SK-N-MC (cell line): ENCODE data around the gene EVA1B.
A peak's percentile ranks its signal among the peaks of the same experiment; 100 is the strongest.

Experiments
- DNase-seq: peaks from one replicate; pipeline ENCODE4 v3.0.0-alpha.2; 2011; ENCODE audit warnings: low read depth, low spot score
- H3K27ac ChIP-seq: fragments of 200-600 bp; sonication (generic); 2 replicates; pipeline ENCODE4 v1.5.1; 2016; ENCODE audit warnings: mixed run types
- H3K36me3 ChIP-seq: fragments of 200-600 bp; sonication (generic); 2 replicates; pipeline ENCODE4 v1.6.1; 2017; ENCODE audit warnings: antibody characterized with exemption, low read length, mixed read lengths; ENCODE audit not compliant: insufficient read depth
- H3K4me3 ChIP-seq: fragments of 200-600 bp; sonication (generic); 2 replicates; pipeline ENCODE4 v1.5.1; 2016
- H3K9ac ChIP-seq: fragments of 200-600 bp; sonication (generic); 2 replicates; pipeline ENCODE4 v1.8.0; 2017; ENCODE audit warnings: mixed run types, mixed read lengths; ENCODE audit not compliant: insufficient read length
- H3K9me3 ChIP-seq: fragments of 200-600 bp; sonication (generic); 2 replicates; pipeline ENCODE4 v1.6.1; 2017; ENCODE audit warnings: low read depth, mild to moderate bottlenecking, antibody characterized with exemption, low read length, moderate library complexity, mixed read lengths
- EZH2 ChIP-seq: fragments of 200-600 bp; sonication (generic); IDR thresholded peaks from one replicate; pipeline ENCODE4 v1.6.1; 2017; ENCODE audit warnings: antibody characterized with exemption
- FOXP2 ChIP-seq: optimal IDR thresholded peaks from 2 replicates; pipeline ENCODE3; 2011; ENCODE audit warnings: mild to moderate bottlenecking, moderate library complexity; ENCODE audit not compliant: insufficient read depth; ENCODE audit errors: extremely low read length, control extremely low read depth
- POLR2AphosphoS5 ChIP-seq: IDR thresholded peaks from 2 replicates; pipeline ENCODE4 v1.6.1; 2012; ENCODE audit warnings: mild to moderate bottlenecking, low read depth, low read length, borderline replicate concordance

The EVA1B gene

DNA sequence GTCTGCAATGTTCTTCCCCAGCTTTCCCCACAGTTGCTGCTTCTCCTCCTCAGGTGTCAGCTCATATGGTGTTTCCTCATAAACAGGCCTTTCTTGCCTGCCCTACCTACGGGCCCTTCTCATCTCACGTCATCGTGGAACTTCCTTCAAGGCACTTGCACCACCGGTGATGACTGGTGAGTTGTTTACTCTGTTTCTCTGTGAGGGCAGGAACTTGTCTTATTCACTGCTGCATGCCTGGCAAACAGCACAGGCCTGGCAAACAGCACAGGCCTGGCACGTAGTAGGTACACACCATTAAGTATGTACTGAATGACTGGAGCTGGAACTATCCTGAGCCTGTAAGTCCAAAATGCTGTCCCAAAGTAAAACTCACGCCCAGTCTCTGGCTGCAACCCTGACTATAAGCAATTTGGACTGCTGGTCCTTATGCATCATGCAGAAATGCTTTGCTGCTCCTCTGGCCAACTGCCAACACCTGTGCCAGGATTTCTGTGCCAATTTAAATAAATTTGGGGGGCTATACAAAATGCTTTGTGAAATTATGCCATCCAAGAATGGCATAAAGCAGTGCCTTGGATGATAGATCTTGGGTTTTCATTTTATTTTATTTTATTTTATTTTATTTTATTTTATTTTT lies 36.6 kb upstream of the EVA1B start:
- TF ChIP-seq POLR2AphosphoS5 (no peak), EZH2 (no peak), FOXP2 (no peak)
- H3K4me3 ChIP-seq, result no peak overlapping the region
- peak overlapping the region; percentile 13; the same call in 1 of the 2 replicates for H3K27ac ChIP-seq
- DNase-seq, result no peak
- no peak overlapping the region for H3K9ac ChIP-seq
- H3K36me3 ChIP-seq, result peaks cover 60% of the 10 kb centered on the region
- H3K9me3 ChIP-seq, result no peaks in the 10 kb centered on the region

DNA sequence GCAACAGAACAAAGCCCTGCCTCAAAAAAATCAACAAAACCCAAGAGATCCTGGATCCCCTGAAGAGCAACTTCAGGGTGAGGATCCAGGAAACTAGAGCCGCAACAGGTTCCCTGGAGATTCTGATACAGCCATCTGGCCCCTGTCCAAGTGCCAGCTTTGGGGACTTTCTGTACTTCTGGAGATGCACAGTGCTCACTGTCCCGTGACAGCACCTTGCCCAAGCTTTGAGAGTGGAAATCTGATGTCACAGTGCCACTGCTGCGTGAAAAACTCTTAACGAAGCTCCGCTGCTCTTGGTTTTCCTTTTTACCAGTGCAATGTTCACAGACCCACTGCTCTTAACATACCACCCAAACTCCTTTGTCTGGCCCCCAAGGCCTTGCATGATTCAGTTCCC lies 35.9 kb upstream of the EVA1B start:
- peaks cover 67% of the 10 kb centered on the region for H3K36me3 ChIP-seq

DNA sequence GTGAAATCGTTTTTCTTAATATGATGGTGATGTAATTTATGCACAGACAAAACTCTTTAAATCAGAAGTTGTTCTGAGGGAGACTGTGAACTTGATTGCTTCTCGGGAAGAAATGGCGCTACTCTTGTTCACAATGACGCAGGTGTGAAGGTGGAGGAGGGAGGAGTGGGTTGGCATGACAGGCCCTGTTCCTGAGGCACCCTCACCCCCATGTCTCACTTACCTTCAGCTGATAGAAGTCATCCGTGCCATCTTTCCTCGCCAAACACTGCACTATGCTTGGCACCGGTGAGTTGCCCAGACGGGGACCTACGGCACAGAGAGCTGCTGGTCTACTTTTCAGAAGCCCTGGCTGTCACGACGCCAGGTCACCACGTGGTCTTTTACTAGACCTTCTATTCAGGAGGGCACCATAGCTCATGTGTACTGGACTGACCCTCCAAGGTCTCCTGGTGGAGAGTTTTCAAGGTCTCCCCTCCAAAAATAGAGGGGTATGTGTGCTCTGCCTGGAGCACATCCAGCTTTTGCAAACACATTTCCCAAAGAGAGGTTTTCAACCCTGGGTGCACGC lies 35.2 kb upstream of the EVA1B start:
- TF ChIP-seq POLR2AphosphoS5 (no peak), EZH2 (no peak), FOXP2 (no peak)
- Histone ChIP-seq H3K27ac (no peak overlapping the region), H3K9me3 (no peaks in the 10 kb centered on the region), H3K36me3 (peaks cover 70% of the 10 kb centered on the region), H3K4me3 (no peak overlapping the region), H3K9ac (no peak overlapping the region)
- DNase-seq, result no peak

More for the DNA sequence above, 35.9 kb upstream of the EVA1B start:
- no peak for DNase-seq
- Histone ChIP-seq H3K9ac (no peak overlapping the region), H3K4me3 (no peak overlapping the region), H3K9me3 (no peaks in the 10 kb centered on the region), H3K27ac (no peak overlapping the region)
- TF ChIP-seq EZH2, result no peak
- TF ChIP-seq POLR2AphosphoS5, result no peak
- TF ChIP-seq FOXP2, result no peak

DNA sequence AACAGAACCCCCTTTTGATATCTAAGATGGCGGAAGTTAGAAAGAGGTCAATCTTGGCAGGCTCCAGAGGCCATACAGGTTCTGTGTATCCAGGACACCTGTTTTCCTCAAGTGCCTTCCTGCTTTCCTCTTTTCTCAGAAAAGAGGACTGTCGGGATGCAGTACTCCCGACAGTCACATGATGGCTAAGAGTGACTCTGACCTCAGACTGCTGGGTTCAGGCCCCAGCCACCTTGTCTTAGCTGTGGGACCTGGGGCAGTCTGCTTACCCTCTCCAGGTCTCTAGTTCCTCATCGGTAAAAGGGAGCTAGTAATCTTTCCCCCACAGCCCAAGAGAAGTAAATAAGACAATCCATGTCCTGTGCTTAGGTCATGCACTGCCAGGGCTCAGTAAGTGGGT lies 32.4 kb upstream of the EVA1B start:
- no peak for DNase-seq
- Histone ChIP-seq H3K27ac (no peak overlapping the region), H3K9me3 (no peaks in the 10 kb centered on the region), H3K4me3 (no peak overlapping the region), H3K36me3 (peaks cover 67% of the 10 kb centered on the region), H3K9ac (no peak overlapping the region)
- no peak for TF ChIP-seq POLR2AphosphoS5

DNA sequence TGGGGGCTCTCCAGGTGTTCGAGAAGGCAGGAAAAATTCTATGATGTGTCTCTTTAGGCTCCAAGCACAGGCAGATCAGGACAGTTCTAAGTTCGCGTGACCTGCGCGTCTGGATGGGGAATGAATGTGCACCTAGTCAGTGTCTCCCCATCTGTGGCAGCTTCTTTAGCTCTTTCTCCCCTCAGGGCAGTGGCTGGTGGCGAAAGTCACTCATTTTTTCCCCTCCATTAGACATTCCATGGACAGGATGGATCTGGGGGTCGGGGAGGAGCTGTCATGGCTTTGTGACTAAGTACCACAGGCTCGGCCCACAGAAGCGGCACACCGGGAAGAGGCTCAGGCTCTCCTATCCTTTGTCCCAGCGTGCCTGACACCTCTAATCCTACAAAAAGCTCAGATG lies 31.0 kb upstream of the EVA1B start:
- Histone ChIP-seq H3K4me3 (no peak overlapping the region), H3K27ac (no peak overlapping the region), H3K9me3 (no peaks in the 10 kb centered on the region), H3K9ac (no peak overlapping the region), H3K36me3 (peaks cover 63% of the 10 kb centered on the region; the same call in 1 of the 2 replicates)
- no peak for DNase-seq
- TF ChIP-seq FOXP2, result no peak
- no peak for TF ChIP-seq EZH2
- no peak for TF ChIP-seq POLR2AphosphoS5

DNA sequence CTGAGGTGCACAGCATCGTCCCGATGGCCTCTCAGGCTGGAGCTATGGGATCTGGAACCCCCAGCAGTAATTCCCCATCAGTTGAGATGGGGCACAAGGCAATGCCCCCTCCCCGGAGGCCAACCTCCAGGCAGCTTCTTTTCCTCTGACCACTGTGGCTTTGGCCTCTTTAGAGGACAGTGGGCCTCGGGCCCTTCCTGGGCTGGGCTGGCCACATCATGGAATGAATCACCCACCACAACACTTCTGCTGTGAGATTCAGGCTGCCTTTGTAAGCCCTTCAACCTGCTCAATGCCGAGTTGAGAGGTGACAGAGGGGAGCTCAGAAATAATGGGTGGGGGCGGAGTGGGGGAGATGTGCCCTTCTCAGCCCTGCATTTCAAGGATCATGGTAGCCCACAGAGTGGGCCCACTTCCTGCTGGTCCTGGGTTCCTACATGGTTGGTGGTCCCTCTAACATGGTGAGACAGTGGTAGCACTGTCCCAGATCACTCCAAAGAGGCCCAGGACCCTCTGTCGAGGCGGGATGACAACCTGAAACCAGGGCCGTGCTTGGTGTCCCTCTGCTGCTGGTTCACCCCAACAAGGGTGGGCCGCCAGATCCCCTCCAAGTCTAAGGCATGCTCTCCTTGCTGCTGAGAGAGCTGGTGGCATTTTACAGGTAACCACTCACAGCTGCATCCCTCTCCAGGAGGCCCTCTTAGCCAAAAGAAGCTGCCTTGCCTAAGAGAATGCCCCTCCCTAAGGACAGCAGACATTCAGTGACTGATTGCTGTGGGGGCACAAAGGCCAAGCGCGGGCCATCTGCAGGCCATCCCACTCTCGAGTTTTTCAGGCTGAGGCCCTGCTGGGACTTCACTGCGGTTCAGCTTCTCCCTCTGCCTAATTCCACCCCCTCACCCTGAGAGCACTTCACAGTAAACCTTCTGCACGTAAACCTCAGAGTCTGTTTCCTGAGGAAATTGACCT lies 29.7 kb upstream of the EVA1B start:
- Histone ChIP-seq H3K9ac (no peak overlapping the region), H3K36me3 (peaks cover 65% of the 10 kb centered on the region; the same call in 1 of the 2 replicates), H3K4me3 (no peak overlapping the region), H3K9me3 (no peaks in the 10 kb centered on the region), H3K27ac (no peak overlapping the region)
- DNase-seq, result no peak
- TF ChIP-seq EZH2 (no peak), FOXP2 (no peak), POLR2AphosphoS5 (no peak)

DNA sequence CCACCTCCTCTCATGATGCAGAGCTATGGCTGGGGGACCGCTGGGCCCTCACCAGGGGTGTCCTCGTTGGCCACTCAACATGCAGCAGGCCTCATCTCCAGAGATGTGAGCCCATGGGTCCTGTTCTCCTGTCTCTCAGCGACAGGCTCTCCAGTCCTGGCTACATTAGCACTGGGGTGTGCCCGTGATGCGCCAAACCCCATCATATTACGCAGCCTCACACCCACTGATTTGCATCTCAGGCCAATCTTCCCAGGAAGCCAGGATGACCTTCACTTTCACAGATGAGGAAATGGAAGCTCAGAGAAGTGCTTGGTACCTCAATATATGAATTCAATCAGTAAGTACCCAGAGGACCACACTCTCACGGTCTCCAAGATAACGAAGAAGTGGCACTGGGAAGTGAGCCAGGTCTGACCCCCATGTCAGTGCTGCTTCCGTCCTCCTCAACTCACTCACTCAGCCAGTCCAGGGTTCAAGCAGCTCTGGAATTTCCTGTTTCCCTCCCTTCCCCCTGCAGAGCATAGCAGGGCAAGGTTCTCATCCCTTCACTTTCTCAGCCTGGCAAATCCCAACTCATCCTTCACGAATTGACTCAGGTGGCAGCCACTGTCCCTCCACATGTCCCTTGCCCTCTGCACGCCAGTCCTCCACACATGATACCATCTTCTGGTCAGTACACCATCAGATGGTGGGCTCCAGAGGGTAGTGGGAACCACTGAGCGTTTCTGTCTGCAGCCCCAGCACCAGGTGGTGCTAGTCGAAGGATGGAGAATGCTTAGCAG lies 28.9 kb upstream of the EVA1B start:
- DNase-seq, result no peak
- no peaks in the 10 kb centered on the region for H3K9me3 ChIP-seq
- H3K9ac ChIP-seq, result no peak overlapping the region
- peaks cover 66% of the 10 kb centered on the region; the same call in 1 of the 2 replicates for H3K36me3 ChIP-seq
- TF ChIP-seq EZH2 (no peak), POLR2AphosphoS5 (no peak), FOXP2 (no peak)
- no peak overlapping the region for H3K4me3 ChIP-seq
- no peak overlapping the region for H3K27ac ChIP-seq
